Measurements from ENCODE around the gene SLC10A4.
"Not testable (repeated sequence)": the region's sequence is repeated elsewhere in the genome, so short reads cannot be mapped to it uniquely, and the experiment has no call there.

DNA sequence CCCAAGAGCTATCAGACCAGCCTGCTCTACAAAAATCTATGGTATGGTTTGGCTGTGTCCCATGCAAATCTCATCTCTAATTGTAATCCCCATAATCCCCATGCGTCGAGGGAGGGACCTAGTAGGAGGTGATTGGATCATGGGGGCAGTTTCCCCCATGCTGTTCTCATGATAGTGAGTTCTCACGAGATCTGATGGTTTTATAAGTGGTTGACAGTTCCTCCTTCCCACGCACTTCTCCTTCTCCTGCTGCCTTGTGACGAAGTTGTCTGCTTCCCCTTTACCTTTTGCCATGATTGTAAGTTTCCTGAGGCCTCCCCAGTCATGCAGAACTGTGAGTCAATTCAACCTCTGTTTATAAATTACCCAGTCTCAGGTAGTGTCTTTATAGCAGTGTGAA, 42.2 kb upstream of the SLC10A4 start:
- TF ChIP-seq, protein P1, sequence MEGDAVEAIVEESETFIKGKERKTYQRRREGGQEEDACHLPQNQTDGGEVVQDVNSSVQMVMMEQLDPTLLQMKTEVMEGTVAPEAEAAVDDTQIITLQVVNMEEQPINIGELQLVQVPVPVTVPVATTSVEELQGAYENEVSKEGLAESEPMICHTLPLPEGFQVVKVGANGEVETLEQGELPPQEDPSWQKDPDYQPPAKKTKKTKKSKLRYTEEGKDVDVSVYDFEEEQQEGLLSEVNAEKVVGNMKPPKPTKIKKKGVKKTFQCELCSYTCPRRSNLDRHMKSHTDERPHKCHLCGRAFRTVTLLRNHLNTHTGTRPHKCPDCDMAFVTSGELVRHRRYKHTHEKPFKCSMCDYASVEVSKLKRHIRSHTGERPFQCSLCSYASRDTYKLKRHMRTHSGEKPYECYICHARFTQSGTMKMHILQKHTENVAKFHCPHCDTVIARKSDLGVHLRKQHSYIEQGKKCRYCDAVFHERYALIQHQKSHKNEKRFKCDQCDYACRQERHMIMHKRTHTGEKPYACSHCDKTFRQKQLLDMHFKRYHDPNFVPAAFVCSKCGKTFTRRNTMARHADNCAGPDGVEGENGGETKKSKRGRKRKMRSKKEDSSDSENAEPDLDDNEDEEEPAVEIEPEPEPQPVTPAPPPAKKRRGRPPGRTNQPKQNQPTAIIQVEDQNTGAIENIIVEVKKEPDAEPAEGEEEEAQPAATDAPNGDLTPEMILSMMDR (IDR thresholded peaks at IDR 0.05; ENCODE audit: poor library complexity) = not testable (repeated sequence)
- TF ChIP-seq EZH2 (IDR thresholded peaks at IDR 0.05; ENCODE audit: borderline replicate concordance); EZH2phosphoT487 (IDR thresholded peaks at IDR 0.05; ENCODE audit: low read depth, severe bottlenecking, unreplicated experiment): not testable (repeated sequence)

All from hepatocyte (in vitro differentiated cells).